Sigmoid colon (tissue), 4 donors: ENCODE results near the gene TKFC.

Source experiments
- CTCF ChIP-seq, 4 experiments: fragments of 450-650 bp in 3 of 4; fragments of 200-600 bp in 1 of 4; IDR thresholded peaks; one replicate each; pipeline ENCODE4 v1.5.1; 2016 to 2019; ENCODE audit warnings: antibody characterized with exemption in 4 of 4, mild to moderate bottlenecking in 3 of 4, moderate library complexity in 2 of 4
- EP300 ChIP-seq, 4 donors: sonication (generic); formaldehyde crosslinking; IDR thresholded peaks; one replicate each; pipeline ENCODE4 v1.6.1; 2017; ENCODE audit warnings: antibody characterized with exemption in 4 of 4
- POLR2A ChIP-seq, 2 donors: fragments of 450-650 bp; IDR thresholded peaks; one replicate each; pipeline ENCODE4 v1.6.1; 2016; ENCODE audit warnings: antibody characterized with exemption in 2 of 2, mild to moderate bottlenecking in 2 of 2, moderate library complexity in 2 of 2
- POLR2AphosphoS5 ChIP-seq, 4 donors: sonication (generic); formaldehyde crosslinking; IDR thresholded peaks; one replicate each; pipeline ENCODE4 v1.6.1; 2017; ENCODE audit warnings: antibody characterized with exemption in 4 of 4

DNA sequence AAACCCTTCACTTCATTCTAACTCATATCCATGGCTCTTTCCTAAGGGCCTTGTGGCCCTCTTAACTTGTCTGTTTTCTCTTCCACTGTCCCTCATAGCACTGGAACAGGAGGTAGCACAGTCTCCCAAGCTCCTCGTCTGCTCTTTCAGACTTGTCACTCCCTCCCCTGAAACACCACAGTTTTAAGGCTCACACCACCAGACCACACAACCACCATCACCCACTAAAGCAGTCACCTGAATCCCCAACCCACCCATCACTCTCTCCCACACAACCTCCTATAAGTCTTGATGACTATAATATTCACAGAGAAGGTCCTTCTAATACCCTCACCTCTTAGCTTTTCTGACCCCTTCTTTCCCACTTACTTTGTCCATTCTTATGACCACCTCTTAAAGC is 26.8 kb upstream of the TKFC start:
- TF ChIP-seq CTCF (IDR thresholded peaks at IDR 0.05) (no peak), EP300 (IDR thresholded peaks at IDR 0.05) (no peak), POLR2A (IDR thresholded peaks at IDR 0.05) (no peak), POLR2AphosphoS5 (IDR thresholded peaks at IDR 0.05) (no peak)
